HG02623 (cell line): ENCODE results near the gene GPC5.
"Not testable (repeated sequence)": the region's sequence is repeated elsewhere in the genome, so short reads cannot be mapped to it uniquely, and the experiment has no call there.

Experiments used
- ATAC-seq: cut with Tn5 transposase; IDR thresholded peaks from one replicate; pipeline ENCODE4 v1.9.1; 2021; ENCODE audit warnings: moderate library complexity; ENCODE audit not compliant: unreplicated experiment

Gene GPC5

DNA sequence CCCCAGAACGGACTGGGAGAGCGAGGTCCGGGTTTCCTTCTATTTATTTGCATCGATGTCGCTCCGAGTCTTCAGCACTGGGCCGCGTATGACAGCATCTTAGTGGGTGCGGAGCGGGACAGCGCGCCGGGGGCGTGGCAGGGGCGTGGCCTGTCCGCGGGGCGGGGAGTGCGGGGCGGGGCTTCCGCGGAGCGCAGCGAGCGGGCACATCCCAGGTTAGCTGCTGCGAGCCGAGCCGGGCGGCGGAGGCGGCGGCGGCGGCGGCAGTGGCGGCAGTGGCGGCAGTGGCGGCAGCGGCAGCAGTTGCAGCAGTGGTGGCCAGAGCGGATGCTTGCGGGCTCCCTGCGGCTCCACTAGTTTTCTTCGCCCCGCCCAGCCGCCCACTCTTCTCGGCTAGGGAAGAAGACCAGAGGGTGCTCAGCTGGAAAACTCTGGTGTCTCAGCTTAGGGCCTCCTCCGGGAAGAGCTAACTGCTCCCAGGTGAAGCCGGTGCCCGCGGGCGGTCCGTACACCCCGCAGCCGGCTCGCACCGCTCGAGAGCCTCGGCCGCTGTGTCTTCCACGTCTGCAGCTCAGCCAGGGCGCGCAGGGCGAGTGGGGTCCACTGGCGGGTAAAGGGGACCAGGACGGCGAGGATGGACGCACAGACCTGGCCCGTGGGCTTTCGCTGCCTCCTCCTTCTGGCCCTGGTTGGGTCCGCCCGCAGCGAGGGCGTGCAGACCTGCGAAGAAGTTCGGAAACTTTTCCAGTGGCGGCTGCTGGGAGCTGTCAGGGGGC, at the start of gene GPC5:
Gene GPC5 (plus strand): TSS at position 209 of the 776 bp plus-strand sequence.
- ATAC-seq, result peak; percentile 96

DNA sequence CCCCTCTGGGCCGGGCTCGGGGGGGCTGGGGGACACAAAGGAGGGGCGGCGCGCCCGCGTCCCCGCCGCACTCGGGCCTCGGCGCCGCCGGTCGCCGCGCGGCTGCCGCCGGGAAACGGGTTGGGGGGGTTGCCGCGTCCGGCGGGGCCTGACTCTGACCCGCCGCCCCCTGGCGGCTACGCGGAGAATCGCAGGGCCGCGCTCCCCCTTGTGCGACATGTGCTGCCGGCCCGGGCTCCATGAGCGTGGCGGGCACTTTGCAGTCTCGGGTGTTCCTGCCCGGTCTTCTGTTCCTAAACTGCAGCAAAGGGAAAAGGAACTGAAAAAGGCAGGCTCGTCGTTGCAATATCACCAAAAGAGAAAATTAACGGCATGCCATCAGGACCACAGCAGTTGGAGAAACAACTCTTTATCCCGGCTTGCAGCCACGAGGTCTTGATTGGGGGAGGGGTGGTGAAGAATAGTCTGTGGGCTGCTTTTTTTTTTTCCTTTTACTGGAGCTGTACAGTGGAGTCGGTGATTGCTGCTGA, 49.5 kb upstream of the GPC5 start:
- peak; percentile 47 for ATAC-seq

DNA sequence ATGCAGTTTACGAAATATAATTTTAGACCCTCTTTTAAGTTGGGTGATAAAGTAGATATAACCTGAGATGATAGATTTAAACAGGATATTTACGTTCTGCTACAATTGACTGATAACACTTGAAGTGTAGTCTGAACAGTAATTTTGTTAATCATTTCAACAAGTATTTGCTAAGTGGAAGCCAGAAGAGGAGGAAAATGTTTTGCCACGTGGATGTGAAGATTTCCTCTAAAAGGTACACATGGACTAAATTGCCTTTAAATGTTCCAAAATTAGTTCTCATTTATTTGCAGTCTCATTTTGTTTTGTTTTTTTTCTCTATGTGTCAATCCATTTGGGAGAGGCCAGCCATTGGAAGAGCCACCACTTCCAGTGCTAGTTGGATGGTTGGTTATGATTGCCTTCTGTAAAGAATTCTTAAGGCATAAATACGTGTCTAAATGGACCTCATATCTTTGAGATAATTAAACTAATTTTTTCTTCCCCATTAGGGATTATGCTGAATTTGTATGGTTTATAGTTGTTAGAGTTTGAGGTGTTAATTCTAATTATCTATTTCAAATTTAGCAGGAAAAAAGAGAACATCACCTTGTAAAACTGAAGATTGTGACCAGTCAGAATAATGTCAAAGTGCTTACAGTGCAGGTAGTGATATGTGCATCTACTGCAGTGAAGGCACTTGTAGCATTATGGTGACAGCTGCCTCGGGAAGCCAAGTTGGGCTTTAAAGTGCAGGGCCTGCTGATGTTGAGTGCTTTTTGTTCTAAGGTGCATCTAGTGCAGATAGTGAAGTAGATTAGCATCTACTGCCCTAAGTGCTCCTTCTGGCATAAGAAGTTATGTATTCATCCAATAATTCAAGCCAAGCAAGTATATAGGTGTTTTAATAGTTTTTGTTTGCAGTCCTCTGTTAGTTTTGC, 48.2 kb upstream of the GPC5 start:
- ATAC-seq, result no peak

DNA sequence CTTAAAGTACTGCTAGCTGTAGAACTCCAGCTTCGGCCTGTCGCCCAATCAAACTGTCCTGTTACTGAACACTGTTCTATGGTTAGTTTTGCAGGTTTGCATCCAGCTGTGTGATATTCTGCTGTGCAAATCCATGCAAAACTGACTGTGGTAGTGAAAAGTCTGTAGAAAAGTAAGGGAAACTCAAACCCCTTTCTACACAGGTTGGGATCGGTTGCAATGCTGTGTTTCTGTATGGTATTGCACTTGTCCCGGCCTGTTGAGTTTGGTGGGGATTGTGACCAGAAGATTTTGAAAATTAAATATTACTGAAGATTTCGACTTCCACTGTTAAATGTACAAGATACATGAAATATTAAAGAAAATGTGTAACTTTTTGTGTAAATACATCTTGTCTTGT, 47.3 kb upstream of the GPC5 start:
- ATAC-seq, result no peak

DNA sequence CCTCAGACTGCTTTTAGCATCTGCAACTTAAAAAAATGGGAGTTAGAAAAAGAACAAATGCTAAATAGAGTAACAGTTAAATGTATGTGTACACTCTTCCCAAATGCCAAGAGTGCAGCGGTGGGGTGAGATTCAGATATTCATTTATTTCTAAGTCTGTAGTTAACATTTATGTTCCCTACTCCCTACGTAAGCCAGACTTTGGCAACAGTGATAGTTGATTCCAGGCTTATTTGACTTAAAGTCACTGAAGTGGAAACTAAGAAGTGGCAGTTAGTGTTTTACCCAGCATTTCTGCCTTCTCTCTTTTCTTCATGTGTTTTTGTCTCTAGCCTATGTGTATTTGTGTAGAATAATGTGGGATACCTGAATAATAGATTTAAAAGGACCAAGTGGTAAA, 46.4 kb upstream of the GPC5 start:
- no peak for ATAC-seq

DNA sequence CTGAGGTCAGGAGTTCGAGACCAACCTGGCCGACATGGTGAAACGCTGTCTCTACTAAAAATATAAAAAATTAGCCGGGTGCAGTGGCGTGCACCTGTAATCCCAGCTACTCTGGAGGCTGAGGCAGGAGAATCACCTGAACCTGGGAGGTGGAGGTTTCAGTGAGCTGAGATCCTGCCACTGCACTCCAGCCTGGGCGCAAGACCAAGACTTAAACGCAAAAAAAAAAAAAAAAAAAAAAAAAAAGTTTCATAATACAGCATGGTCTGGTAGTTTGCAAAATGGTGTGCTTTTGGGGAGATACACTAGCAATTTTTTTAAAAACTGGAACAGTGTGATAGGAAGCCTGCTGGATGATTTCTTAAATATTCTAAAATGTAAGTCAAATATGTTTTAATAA, 45.5 kb upstream of the GPC5 start:
- ATAC-seq, result not testable (repeated sequence)

DNA sequence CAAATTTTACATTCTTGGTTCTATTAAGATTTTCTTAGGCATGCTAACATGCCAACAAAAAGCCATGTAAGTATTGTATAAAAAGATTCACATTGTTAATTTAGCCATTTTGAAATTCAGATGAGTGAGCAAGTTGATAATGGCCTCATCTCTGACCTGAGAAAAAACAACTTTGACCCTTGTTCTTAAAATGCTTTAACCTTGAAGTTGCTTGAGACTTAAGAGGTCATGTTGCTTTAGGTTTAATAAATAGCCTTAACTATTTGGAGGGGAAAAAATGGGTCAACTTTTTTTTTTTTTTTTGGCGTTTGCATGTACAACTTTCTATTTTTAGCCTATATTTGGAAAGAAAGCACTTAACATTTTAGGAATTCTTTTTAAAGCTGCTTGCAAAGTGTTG, 44.9 kb upstream of the GPC5 start:
- no peak for ATAC-seq

DNA sequence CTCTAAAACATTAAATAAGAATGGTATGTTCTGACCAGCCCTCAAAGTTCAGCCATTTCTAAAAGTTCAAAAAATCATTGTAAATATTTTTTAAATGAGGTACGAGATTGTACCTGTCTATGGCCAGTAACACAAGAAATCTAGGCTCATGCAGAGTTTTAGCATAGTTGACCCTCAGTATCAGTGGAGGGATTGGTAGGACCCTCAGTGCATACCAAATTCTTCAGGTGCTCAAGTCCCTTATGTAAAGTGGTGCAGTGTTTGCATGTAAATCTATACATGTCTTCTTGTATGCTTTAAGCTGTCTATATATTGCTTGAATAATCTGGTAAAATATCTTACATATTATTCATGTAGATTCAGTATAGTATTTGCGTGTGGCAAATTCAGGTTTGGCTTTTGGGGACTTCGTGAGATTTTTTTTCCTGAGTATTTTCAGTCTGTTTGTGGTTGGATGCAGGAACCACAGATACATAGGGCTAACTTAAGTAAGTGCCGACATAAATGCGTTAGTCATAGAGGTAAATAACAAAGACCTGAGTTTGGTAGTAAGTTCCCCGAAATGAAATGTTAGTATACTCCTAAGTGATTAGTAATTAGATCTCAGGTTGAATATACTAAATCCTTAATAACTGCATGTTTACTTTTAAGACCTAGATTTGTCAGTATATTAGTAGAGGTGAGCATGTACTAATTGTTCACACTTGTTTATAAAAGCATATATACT, 43.2 kb upstream of the GPC5 start:
- ATAC-seq, result no peak

DNA sequence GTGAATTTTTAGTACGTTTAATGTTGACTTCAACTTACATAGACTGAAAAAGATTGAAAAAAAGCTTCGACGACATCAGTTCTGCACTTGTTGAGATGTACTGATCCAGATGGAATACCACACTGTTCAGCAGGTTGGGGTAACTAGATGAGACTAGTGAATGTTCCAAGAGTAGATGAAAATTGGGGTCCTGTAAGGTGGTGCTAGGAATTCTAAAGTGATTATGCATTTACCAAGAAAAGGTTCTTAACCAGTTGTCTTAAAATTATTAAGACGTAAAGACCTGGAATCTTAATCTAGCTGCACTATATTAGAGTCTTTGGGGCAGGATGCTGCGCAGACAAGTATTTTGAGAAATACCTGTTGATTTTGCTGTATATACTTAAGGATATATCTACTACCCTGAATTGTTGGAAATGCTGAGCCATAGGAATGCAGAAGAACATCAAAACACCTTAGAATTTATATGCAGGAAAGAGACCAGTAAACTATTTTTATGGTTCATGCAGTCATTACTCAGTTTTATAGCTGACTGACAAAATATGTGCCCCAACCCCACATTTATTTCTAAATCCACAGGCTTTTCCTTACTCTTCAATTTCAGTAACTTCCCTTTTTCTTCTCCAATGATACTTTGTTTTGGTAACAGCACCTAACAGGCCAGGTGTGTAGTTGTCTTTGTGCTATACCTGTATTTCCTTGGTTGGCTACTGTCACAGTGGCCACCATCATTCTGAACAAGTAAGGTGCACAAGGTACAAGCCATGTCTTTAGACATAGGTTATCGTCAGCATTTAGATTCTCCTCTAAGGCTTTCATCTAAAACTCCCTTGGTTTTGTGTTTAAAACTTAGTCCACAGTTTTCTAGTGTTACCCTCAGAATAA, 42.4 kb upstream of the GPC5 start:
- ATAC-seq, result no peak

DNA sequence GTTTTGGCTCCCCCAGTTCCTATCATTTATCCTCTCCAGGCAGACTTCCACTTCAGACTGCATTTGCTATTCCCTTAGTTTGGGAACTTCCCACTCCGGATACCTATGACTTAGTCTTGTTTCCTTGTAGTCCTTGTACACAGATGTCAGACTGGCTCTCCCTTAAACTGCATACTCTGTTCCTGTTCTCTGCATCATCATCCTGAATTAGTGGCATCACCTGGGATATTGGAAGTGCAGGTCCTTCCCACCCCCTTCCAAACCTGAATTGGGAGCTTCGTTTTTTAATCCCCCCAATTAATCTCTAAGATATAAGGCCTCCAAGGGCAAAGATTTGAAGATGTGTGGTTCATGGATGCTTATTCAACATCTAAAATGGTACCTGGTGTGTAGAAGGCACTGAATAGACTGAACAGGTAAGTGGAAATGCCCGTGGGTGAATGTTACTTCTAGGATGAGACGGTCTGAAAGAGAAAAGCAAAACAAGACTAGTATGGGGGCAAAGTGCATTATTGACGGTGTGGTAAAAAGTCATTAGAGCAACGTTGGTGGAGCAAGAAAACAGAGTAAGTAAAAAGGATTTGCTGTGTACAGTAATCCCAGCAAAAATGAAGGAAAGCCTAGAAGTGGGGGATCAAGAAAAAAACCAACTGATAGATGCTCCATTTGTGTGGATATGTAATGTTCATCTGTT, 41.4 kb upstream of the GPC5 start:
- ATAC-seq, result no peak

DNA sequence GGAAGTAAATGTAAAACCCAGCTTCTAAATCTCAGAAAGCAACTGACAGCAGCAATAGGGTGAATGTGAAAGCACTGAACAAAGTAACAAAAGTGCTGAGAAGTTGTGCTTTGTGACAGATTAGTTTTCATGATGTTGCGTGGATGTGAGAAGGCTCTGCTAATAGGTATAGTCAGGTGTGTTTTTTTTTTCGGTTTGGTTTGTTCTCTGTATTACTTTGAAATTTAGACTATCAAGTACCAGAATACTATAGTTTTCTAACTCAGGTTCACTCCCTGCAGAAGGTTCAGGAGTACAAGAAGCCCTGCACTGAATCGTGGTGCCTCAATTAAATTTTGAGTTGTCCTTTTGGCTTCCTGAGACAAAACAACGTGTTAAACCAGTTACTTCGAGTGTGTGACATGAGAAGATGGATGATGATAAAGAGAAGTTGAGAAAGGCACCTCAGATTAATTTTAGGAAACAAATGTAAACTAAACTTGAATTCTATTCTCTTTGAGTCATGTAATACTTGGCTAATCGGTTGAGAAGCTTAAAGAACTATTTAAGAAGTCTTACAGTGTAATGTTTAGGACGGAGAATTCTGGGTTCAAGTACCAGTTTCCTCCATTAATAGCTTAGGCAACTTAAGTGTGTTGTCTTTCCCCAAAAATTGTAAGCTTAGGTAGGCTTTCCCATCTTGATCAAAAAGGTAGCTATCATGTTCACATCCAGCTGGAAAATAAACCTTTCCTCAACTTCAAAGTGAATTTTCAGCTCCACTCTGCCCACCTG, 40.6 kb upstream of the GPC5 start:
- ATAC-seq, result no peak

DNA sequence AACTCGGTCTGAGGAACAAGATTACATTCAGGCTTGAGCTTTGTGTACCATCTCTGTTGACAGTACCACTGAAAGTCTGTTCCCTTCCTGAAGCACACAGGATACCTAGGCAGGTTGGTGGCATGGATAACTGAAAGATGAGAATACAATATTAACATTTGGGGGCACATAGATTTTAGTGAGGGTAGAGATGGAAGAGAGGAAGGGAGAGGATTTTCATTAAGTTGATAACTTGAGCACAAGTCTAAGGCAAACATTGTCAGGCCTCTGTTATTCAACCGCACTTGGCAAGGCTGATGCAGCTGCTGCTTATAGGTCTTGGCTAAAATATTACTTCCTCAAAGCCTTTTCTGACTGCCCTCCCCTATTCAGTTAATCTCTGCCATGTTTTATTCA, 40.0 kb upstream of the GPC5 start:
- no peak for ATAC-seq

DNA sequence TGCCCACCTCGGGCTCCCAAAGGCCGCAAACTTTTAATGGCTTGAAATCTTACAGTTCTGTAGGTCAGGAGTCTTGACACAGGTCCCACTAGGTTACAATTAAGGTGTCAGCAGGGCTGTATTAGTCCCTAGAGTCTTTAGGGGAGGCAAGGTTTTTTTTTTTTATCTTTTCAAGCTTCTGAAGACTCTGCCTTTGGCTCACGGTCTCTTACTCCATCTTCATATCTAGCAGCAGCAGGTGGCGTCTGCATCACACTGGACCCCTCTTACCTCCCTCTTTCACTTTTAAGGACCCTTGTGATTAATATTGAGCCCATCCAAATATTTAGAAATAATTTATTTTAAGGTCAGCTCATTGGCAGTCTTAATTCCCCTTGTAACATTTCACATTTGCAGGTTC, 39.3 kb upstream of the GPC5 start:
- no peak for ATAC-seq

DNA sequence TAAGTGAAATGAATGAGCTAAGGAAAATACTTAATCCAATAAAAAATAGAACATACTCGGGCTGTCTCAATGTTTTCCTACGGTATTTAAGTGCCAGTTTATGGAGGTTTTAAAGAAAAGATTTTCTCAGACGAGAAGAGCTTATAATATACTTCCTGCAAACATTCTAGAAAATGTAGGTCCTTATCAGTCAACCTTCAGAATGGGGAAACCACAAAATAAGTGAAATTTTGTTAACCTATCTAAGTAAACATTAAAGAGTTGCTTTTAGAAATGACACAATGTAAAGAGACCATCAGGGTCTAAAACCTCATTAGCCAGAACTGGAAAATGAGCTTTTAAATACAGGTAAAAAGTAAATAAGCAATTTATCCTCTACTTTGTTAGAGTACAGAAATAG, 38.8 kb upstream of the GPC5 start:
- ATAC-seq, result no peak

DNA sequence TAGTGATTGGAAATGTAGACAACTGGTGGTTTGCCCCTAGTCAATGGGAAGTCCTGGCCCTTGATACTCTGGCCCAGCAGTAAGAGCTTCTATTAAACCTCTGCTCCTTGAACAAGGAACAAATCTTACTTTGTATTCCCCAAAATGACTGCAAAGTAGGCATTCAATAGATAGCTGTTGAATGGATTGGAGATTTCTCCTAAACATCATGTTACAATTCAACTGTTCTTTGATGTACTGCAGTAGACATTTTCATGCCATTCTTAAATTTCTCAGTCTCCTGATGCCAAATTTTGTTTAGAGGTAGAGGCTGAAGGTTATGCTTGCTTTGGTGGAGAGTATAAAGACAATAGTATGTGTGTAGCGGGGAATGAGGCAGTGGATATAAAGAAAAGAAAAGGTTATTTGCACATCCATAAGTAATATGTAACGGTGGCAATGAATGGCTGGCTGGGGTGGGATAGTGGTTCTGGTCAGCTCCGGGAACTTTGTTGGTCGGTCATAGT, 38.1 kb upstream of the GPC5 start:
- no peak for ATAC-seq

DNA sequence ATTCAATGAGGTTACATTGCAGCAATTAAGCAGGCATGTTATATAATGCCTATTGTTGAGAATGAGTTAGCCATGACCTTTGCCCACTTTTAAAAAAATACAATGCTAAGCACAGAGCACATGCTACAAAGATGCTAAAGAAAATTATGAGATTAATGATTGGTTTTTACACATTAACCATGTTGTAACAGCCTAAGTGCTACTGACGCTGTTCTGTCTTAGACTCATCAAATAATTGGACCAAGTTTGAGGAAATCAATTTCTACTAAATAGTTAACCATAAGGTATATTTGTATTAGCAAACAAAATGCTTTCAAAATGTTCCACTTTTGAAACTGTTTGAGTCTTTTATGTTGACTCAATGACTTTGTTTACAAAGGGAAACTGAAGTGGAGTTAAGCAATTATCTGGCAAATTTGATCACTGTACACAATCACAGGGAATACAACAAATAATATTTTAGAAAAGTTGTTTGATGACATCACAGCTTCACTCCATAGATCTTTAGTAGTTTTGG, 36.6 kb upstream of the GPC5 start:
- no peak for ATAC-seq

DNA sequence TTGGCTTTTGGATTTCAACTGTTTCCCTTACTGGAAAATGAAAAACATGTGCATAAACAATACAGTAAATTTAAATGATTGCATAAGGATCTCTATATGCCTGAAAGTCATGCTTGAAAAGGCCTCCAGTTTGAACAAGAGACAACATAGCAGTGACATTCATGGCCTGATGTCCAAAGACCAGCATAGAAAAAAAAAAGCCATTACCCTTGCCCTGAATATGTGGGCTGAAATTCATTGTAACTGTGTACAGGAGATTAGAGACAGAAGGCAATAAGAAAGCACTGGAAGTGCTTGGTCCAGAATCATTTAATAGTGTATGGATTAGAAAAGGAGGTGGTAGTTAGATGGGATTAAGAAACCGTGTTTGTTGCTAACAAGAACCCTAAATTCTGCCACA, 35.5 kb upstream of the GPC5 start:
- ATAC-seq, result no peak

DNA sequence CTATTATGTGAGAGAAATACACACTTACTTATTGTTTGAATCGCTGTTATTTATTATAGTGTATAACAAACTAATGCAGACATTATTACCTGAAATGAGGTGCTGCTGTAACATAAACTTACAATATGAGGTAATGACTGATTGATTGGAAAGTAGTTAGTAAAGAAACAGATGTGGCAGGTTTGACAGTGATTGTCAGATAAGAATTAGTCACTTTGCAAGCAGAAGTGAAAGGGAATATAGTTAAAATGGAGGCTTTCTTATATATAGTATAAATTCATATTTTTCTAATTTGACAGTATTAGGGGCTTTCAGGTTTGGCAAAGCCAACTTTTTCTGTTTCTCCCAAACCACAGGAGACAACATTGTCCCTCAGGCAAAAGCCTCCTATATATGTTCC, 30.3 kb upstream of the GPC5 start:
- ATAC-seq, result no peak
